ENCODE results near the gene LRFN3.
"Not testable (repeated sequence)": the region's sequence is repeated elsewhere in the genome, so short reads cannot be mapped to it uniquely, and the experiment has no call there.

LRFN3 gene

GRCh38 chr19:35935911-35936737 lies at the start of gene LRFN3:
Gene LRFN3, plus strand, starts transcription at chr19:35936374. Its CDS starts 3,052 bp downstream, at chr19:35939426.
- DNase-seq: peak; percentile 56 to 89

GRCh38 chr19:35887197-35887596 lies 49.0 kb upstream of the LRFN3 start:
- no peak for DNase-seq

- no peak for DNase-seq
These were observed 47.8 kb upstream of the LRFN3 start for GRCh38 chr19:35888398-35888797.

DNA sequence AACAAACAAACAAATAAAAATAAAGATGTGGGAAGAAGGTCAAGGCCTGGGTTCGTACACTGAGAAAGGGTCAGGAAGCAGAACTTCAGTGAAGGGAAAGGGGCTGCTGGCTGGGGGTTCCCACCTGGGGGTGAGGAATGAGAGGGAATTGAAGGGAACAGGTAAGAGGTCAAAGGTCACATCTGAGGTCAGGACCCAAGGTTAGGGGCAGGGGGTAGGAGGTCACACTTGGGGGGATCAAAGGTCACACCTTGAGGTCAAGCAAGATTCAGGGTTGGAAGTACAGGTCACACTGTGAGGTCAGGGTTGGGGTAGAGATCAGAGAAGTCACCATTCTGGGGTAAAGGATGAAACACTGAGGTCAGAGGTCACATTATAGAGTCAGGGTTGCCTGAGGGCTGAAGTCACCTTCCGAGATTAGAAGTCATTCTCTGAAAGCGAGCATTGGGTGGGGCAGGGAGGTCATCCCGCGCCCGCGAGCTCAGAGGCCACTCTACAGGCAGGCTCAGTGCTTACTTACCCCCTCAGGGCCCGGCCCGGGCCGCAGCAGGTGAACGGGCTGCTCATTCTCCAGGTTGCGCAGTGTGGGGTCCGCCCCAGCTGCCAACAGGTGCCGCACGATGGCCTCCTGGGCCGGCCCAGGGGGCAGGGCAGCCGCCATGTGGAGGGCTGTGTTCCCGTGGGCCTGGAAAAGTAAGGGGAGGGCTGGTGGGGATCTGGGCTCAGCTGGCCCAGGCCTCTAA lies 46.6 kb upstream of the LRFN3 start:
- no peak for DNase-seq

DNA sequence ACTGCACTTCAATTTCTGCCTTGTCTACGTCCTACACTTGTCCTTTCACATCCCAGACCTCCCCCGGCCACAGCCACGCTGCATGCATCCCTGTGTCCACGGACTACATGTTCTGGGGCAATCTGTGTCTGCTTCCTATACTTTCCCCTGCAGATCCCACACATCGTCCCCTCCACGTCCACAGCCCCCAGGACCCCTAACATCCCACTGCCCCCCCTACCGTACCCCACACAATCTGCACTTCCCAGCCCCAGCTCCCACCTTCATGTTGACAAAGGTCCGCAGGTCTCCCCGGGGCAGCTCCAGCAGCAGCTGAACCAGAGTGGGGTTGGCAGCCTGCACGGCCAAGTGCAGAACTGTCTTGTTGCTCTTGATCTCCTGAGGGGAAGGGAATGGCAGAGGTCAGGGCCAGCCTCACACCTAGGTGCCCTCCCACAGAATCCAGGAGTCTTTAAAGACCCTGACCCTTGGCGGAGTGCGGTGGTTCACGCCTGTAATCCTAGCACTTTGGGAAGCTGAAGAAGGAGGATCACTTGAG lies 46.0 kb upstream of the LRFN3 start:
- DNase-seq: no peak

- DNase-seq: not testable (repeated sequence)
These were observed 44.4 kb upstream of the LRFN3 start for GRCh38 chr19:35891819-35892218.

DNA sequence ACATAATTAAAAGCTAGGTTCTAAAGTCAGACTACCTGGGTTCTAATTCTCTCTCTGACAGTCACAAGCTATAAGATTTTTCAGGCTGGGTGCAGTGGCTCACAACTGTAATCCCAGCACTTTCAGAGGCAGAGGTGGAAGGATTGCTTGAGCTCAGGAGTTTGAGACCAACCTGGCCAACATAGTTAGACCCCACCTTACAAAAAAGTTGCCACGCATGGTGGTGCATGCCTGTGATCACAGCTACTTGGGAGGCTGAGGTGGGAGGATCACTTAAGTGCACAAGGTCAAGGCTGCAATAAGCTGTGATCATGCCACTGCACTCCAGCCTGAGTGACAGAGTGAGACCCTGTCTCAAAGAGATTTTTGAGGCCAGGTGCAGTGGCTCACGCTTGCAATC lies 41.8 kb upstream of the LRFN3 start:
- no peak for DNase-seq

- no peak for DNase-seq
These were observed 40.1 kb upstream of the LRFN3 start for GRCh38 chr19:35895911-35896642.

GRCh38 chr19:35896643-35897040 lies 39.5 kb upstream of the LRFN3 start:
- no peak for DNase-seq

- DNase-seq: no peak
These were observed 38.3 kb upstream of the LRFN3 start for GRCh38 chr19:35897706-35898451.

- no peak for DNase-seq
These were observed 37.7 kb upstream of the LRFN3 start for GRCh38 chr19:35898499-35898809.

- DNase-seq: peak; percentile 73 to 87
These were observed 36.5 kb upstream of the LRFN3 start for GRCh38 chr19:35899547-35900214.

GRCh38 chr19:35901055-35901644 lies 35.0 kb upstream of the LRFN3 start:
- no peak for DNase-seq

DNA sequence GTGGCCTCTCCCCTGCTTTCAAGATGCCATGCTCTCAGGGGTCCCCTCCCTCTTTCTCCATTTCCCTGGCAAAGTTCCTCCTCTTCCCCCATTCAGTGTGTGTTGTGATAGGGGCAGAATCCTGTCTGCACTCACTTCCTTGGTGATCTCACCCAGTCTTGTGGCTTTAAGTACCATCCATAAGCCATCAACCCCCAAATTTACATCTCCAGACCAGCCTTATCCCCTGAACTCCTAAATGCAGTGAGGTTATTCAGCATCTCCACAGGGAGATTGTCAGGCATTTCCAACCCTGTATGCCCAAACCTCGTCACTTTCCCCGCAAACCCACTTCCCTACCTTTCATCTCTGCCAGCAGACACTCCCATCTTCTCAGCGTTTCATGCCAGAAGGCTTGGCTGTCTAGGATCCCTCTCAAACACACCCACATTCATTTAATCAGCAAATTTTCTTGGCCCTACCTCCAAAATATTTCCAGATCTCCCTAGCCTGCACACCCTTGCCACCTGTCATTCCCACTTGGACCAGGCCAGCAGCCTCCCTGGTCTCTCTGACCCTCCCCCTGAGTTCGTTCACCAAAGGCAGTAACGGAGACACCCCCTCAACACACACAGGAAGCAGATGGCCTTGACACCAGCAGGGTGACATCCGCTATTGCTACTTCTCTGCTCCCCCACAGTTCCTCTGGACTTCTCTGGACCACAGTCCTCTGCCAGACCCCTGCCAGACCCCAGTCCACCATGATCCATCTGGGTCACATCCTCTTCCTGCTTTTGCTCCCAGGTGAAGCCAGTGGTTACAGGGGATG lies 34.1 kb upstream of the LRFN3 start, which contains the start of gene HCST:
HCST (plus strand) TSS at position 676 of the 808 bp plus-strand sequence; CDS start at position 741, 65 bp downstream.
- DNase-seq: no peak

DNA sequence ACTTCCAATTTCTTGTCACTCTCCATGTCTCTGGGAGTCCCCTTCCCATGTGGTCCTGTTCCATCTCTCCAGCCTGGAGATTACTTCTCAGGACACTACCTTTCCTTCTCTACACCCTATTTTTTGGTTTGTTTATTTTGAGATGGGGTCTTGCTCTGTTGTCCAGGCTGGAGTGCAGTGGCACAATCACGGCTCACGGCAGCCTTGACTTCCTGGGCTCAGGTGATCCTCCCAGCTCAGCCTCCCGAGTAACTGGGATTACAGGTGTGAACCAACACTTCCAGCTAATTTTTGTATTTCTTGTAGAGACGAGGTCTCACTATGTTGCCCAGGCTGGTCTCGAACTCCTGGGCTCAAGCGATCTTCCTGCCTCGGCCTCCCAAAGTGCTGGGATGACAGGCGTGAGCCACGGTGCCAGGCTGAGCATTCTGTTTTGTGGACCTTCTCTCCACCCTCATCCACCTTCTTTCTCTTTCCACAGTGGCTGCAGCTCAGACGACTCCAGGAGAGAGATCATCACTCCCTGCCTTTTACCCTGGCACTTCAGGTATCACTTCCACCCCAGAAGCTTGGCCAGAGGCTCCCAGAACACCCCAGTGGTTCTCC lies 33.2 kb upstream of the LRFN3 start:
- DNase-seq: no peak

DNA sequence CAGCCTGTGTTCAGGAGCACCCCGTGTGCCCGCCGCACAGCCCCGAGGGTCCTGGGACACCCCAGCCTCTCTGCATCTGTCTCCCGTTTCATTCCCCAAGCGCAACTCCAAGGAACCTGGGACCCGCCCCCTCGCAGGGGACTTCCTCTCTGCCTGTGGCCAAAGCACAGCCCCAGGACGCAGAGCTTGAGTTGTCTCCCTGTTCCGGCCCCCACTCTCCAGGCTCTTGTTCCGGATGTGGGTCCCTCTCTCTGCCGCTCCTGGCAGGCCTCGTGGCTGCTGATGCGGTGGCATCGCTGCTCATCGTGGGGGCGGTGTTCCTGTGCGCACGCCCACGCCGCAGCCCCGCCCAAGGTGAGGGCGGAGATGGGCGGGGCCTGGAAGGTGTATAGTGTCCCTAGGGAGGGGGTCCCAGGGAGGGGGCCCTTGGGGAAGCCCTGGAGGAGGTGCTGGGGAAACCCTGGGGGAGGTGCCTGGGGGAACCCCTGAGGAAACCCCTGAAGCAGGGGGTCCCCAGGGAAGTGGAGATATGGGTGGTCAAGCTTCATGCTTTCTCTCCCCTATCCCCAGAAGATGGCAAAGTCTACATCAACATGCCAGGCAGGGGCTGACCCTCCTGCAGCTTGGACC lies 32.5 kb upstream of the LRFN3 start:
- no peak for DNase-seq

DNA sequence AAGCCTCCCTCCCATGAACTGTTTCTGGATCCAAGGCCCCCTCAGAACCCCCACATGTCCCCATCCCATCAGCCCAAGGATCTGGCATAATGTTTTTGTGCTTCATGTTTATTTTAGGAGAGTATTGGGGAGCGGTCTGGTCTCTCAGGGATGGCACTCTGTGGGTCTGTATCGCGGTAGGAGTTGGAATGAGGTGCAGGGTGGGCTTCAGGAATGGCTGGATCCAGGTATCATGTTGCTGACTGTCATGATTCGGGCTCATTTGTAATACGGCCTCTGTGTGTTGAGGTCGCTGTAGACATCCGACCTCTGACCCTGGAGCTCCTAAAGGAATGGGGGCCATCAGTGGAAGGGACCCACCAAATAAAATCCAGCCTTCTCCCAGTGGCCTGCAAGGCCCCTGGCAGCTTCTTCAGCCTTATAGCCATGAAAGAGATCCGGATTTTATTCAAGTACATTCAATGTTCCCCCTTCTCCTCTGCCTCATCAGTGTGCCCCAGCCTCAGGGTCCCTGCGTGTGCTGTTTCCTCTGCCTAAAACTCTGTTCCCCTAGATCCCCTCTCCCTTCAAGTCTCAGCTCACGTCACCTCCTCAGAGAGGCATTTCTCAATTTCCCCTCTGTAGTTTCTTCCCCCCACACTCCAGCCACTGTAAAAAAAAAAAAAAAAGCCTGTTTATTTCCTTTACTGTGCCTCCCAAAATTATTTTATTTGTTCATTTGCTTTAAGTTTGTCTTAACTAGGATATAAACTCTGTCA lies 31.7 kb upstream of the LRFN3 start:
- no peak for DNase-seq

DNA sequence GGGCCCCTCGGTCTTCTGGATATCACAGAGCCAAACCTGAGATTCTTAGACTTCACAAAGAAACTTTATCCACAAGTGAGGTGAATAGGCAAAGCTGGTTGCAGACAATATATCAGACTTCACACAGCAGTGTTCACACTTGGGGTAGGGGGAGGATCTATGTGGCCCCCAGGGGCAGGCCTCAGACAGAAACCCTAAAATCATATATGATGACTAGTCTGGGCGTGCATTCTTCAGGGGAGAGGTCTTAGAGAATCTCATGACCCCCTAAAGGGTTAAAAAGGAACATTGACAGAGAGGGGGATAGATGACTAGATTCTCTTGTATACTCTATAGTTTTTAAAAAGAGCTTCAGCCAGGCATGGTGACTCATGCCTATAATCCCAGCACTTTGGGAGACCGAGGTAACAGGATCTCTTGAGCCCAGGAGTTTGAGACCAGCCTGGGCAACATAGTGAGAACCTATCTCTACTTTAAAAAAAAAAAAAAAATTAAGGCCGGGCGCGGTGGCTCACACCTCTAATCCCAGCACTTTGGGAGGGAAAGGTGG lies 30.9 kb upstream of the LRFN3 start:
- DNase-seq: no peak

- DNase-seq: no peak
These were observed 28.8 kb upstream of the LRFN3 start for GRCh38 chr19:35907377-35907745.

Data from NCI-H446 (cell line).